Measurements from ENCODE around the gene ARPC5.
"Not testable (repeated sequence)": the region's sequence is repeated elsewhere in the genome, so short reads cannot be mapped to it uniquely, and the experiment has no call there.

ARPC5 gene

DNA sequence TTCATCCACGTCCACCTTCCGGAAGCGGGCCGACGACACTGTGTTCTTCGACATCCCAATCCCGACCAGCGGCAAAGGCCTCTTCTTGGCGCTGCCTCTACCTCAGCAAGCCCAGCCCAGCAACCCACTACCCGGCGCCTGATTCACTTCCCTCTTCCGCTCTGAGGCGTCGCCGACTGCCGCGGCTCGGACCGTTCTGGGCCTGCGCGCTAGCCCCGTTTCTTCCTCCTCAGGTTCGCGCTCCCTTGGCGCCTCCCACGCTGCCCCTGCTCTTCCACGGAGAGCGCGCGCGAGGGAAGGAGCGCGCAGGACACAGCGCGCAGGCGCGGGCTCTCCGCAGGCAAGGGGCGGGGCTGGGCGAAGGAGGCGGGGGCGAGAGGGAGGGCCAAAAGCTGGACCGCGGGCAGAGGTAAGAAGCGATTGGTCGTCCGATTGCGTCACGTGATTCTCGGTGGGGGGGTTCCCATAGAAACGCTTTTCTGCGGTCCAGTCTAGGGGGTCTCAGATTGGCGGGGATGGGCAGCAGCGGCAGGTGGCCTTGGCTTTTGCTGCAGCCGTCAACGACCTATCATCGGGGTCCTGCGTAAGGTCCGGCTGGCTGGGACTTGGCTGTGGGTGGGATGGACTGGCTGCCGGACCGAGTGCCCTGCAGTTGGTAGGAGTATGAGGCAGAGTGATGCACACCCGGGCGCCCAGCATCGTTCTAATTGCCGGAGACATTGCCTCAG lies at the start of gene ARPC5:
Gene ARPC5 (minus strand): TSS at position 178 of the 728 bp plus-strand sequence. CDS start 124 bp downstream, at position 54.
- DNase-seq (ENCODE audit: low read depth): peak; percentile 99

DNA sequence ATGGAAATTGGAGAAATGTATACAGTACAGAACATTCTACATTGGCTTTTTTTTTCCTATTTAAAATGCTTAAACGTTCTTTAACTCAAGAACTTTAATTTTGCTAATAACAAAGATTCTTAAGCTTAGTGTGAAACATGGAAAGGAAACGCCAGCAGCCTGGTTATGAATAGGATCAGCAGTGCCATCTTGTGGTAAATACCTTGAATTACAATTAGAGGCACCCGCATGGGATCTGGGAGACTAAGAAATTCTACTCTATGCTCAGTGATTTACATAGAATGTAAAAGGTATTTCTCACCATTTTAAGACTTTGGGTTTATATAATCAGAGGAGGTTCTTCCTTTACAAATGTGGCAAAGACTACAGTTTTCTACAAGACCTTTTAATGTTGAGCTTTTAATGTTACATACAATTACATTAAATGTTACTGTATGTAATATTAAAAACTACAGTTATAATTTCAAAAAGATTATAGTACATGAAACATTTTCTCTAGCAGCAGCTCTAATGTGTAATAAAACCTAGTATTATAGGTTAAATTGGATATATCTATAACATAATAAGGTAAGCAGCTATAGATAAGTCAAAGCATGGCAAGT lies 49.6 kb upstream of the ARPC5 start:
- DNase-seq (ENCODE audit: low read depth): peak; percentile 58

DNA sequence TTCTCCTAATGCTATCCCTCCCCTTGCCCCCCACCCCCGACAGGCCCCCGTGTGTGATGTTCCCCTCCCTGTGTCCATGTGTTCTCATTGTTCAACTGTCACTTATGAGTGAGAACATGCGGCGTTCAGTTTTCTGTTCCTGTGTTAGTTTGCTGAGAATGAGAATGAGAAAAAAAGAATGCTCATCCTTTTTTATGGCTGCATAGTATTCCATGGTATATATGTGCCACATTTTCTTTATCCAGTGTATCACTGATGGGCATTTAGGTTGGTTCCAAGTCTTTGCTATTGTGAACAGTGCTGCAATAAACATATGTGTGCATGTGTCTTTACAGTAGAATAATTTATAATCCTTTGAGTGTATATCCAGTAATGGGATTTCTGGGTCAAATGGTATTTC lies 43.8 kb upstream of the ARPC5 start:
- not testable (repeated sequence) for DNase-seq (ENCODE audit: low read depth)

DNA sequence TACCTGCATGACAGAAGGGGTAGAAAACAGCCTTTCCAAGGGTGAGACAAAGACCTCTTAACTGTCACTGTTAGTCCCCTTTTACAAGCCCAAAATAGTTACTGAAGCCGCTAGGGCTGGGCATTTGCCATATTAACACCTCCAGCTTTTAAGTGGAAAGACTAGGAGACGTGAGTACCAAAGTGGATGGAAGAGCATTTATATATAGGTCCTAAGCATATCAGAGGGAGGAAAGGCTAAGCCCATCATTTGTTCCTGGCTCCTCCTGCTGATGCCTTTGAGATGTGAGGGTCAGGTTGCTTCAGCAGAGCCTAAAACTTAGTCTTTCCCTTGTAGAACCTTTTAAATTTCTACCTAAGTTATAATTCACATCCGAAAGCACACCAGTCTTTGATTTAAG lies 43.2 kb upstream of the ARPC5 start:
- DNase-seq (ENCODE audit: low read depth): no peak

DNA sequence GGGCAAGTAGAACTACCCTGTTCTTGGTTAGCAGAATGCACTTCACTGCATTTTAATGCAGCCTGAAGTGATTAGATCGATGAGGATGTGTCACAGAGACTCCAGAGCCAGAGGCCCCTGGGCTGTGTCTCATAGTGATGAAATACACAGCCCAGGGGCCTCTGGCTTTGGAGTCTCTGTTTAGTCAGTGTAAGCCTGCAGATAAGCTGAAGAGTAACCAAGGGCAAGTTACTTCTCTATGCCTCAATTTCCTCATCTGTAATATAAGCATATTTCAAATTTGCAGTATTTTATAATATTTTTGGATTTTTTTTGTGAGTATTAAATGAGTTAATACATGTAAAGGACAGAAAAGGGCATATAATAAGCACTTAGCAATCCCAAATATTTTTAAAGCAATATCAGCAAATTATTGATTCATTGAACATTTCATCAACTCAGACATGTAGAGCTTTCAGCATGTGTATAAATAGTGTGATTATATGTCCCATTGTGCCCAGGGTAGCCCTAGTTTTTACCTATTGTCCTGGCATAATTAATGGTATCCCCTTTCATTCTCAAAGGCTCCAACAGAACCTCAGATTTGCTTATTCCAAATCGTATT lies 41.1 kb upstream of the ARPC5 start:
- peak; percentile 39 for DNase-seq (ENCODE audit: low read depth)

DNA sequence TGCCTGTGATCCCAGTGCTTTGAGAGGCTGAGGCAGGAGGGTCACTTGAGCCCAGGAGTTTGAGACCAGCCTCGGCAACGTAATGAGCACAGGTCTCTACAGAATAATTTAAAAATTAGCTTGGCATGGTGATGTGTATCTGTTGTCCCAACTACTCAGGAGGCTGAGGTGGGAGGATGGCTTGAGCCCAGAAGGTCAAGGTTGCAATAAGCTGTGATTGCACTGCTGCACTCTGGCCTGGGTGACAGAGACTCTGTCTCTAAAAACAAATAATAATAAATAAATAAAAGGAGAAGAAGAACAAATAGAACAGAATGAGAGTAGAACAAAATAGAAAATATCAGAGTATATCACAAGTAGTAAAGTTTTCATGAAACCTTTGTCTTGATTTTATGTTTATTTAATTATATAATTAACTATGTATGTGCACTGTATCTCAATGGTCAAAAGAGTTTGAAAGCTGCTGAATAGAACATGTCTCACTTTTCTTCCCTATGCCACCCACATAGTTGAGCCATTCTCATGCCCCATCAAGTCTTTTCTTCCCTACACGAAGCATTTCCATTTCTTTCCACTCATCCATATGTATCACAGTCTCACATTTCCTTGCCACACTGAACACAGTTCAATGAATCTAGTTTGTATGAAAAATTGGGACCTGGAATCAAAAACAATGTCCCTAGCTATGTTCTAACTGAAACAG lies 40.5 kb upstream of the ARPC5 start:
- no peak for DNase-seq (ENCODE audit: low read depth)

DNA sequence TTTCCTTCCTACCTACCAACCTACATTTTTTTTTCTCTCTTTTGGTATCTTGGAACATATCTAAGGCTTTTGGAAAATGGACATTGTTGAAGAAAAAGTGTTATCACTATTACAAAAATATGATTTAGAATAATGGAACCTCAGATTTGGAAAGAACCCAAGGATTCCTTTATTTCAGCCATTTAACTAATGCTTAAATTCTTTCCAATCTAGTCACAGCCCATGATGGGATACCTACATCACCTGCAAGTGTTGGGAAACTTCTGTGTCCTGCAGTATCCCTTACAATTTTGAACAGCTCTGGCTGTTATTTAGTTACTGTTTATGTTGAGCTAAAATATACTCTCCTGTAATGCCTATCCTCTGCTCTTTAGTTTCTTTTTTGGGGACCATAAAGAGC lies 39.8 kb upstream of the ARPC5 start:
- DNase-seq (ENCODE audit: low read depth): no peak

DNA sequence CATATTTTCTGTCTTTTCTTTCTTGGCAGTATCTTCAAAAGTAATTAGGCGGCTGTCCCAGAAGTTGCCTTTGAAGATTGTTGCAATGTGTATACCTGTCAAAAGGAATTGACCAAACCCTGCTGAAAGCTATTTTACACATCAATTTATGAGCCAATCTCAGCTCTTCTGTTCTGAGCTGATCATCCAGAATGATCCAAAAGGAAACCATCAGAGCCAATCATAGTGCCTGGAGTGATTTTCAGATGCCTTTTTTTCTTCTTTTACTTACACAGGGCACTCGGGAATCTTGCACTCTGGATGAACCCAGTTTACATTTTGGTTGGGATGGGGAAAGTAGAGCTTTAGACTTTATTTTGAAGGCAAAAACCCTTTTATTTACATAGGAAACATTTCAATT lies 39.3 kb upstream of the ARPC5 start:
- no peak for DNase-seq (ENCODE audit: low read depth)

DNA sequence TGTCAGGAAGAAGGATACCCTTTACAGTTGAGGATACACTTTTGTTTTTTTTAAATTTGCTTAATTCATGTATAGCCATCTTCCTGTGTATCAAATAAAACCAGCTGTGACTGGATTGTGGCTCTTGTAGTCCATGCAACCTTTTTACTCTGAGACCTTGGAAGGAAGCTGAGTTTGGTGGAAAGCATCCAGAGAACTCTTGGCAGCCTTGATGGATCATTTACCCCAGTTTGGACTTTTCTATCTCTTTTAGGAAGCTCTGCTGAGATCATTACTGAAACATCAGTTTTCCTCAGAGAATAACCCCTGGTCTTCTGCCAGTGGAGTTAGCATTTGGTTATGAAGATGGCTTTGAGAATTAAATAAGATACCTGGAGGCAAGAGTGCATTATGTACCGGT lies 38.8 kb upstream of the ARPC5 start:
- DNase-seq (ENCODE audit: low read depth): no peak

DNA sequence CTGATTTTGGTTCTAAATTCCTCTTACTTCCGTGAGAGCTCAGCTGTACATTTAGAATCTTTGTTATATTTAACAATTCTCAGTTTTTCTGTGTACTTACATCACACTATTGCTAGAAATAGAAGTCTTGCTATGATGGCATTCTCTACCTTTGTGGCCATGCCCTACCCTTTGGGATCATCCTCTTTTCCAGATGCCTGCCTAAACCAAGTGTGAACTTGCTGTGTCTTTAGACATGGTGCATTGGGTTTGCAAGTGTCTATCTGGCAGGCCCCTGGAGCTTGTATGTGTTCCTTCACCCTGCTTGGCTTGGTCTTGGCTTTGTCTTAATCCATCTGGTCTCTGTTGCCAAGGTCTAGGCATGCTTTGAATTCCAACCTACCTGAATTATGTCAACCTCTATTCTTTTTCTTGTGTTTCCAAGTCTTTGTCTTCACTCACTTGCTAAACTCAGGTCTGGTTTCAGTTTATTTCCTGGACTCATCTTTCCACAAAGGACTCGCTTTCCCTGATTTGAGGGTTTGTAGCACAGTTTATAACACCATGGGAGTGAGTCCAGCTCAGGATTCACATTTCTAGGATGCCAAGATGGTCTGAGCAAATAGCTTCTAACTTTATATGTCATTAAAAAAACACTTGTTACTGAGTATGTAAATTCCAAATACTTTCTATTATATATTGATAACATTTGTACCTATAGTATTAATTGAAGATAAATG lies 38.2 kb upstream of the ARPC5 start:
- DNase-seq (ENCODE audit: low read depth): no peak

DNA sequence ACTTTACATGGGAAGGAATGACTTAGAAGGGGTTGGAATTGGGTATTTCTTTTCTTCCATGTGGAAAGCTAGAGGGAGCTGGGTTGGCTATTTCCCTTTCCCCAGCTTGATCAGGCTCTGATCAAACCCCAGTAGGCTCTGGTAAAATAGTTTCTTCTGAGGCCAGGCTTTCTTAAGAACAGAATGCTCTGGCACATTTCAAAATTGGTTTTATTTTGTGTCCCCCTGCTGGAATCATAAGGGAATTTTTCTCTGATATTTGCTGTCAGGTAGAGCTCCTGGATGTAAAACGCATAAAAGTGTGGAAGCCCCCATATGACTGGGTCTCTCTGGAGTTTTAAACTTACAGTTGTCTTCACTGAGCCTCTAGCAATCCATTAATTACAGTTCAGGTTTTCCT lies 34.6 kb upstream of the ARPC5 start:
- peak; percentile 13 for DNase-seq (ENCODE audit: low read depth)

DNA sequence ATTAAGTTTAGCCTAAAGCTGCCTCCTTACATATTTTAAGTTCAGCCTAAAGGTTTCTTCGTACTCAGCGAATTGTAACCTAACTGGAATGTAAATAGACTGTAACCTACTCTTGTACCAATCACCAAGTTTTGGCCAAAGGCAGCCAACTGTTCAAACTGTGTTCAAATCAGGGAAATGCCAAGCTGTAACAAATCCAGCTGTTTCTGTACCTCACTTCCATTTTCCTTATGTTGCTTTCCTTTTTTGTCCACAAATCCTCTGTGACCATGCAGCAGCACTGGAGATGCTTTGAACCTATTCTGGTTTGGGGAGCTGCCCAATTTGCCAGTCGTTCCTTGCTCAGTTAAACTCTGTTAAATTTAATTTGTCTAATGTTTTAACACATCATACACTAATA lies 20.8 kb upstream of the ARPC5 start:
- no peak for DNase-seq (ENCODE audit: low read depth)

DNA sequence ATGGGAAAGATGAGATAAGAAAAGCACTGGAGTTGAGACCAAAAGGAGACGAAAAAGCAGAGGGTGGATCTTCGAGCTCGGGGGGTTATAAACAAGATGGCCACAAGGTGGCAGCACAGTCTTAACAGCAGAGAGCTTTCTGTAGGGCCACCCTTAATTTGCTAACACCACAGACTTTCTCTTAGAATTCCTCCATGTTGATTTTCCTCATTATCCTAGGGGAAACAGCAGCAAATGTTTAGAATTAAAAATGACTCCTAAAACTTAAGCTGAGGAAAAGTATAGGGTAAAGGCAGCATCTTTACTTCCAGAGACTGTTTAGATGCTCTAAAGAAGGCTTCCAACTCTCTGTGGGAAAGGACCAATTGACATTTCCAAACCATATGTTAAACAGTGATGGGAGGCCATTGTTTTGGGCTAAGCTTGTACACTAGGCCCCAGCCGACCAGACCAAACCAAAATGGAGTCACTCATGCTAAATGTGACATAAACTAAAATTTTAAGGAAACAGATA lies 20.0 kb upstream of the ARPC5 start:
- DNase-seq (ENCODE audit: low read depth): peak; percentile 76

DNA sequence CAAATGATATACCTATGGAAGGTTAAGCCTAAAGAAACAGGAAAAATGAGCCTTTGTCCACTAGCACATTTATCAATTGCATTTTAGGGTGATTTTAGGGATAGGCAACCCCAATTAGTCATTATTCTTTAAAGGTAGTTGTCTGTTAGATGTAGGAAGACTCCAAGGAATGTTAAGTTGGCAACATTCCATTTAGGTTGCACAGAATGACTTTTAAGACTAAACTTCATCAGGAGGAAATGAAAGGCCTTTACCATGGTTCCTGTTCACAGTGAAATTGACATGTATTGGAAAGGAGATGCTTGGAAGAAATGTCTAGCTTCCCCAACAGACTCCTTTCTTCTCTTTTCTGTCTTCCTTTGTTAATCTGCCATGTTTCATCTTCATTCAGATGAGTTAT lies 19.1 kb upstream of the ARPC5 start:
- no peak for DNase-seq (ENCODE audit: low read depth)

DNA sequence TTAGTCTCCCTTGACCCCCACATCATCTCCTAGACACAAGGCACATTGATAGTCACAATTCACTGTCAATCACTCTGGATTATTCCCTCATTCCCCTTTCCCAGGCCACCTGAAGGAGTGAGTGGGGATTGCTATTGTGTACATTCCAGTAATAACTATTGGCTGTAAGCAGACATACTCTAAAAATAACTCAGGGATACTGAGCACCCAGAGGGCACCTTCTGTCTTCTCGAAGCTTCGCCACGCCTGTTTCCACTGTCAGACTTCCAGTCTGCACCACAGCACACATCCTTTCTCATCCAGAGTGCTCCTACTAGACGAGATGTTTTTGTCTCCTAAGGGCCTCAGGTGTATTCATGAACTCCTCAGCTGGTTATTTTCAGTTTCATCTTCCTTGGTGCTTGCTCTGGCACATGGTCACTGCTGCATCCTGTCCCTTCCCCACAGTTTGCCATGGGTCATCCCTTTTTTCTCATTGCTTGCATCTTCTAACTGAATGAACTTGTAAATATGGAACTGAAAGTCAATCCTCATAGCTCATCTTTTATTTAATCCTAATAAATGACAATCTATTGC lies 18.4 kb upstream of the ARPC5 start:
- no peak for DNase-seq (ENCODE audit: low read depth)

DNA sequence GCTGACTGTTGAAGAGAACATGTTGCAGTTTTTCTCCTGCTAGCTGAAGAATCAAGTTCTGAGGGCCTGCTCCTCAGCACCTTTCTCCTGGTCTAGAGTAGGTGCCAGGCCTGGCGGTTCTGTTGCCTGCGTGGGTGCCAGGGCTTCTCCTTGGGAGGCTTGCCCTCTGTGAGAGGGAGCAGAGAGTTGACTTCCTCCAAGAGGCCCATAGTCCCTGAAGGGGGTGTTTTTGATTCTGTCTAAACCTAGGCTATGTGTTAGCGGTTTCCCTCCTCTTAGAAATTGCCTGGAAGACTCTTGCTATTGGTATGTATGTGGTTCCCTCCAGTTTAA lies 17.8 kb upstream of the ARPC5 start:
- DNase-seq (ENCODE audit: low read depth): no peak

DNA sequence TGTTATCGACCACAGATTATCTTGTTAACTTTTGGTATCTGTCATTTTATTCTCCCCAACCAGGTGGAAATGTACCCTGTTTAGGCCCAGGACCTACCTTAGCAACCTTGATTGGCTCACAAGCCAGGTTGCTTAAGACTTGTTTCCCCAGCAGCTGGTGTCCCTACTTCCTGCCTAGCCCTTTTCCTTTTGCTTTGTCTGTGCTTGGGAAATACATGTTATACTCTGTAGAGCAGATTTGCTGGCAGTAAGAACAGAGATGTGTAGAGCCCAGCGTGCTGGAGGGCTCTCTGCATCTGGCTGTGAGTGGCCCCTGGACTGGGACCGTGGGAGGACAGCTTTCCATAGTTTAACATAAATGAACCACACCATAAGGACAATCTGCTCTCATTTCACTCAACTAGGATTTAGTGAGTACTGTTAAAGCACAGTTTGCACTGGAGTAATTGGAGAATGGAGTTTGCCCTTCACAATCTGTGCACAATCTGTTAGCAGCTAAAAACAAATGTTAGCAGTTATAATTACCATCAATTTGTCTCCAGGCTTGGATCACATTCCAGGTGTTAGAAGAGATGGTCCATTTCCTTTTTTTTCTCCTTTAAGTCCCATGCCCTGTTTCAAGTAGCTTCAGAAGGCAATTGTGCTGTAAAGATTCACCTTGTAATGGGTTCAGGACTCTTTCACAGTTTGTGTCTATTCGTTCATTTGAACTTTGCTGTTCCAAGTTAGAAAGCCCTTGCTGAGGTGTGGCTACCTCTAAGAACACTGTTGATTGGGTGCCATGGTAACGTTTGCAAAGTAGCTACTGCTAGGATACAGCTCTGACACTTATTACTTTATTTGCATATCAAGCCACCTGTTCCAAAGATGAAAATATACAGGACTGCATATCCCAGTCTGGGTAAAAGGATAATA lies 17.2 kb upstream of the ARPC5 start, which contains the start of gene APOBEC4:
Gene APOBEC4 (minus strand): TSS at position 770 of the 915 bp plus-strand sequence. CDS start 4,535 bp downstream, outside the sequence.
- no peak for DNase-seq (ENCODE audit: low read depth)

DNA sequence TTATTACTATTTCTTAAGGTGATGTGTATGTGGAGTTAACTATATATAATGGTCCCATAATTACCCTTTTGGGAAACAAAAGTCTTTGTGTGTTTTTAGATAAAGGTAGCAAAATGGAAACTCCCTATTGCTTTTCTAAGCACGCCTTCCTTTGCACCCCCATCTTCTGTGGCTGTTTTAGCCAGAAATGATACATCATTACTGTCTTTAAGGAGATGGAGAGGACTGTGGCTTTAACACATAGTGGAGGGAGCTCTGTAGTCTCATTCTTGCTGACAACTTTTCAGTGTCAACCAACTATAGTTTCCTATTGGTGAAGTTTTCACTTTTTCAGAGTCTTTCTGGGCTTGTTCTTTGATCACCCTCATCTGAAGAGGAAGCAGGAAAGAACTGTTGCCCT lies 16.5 kb upstream of the ARPC5 start:
- no peak for DNase-seq (ENCODE audit: low read depth)

DNA sequence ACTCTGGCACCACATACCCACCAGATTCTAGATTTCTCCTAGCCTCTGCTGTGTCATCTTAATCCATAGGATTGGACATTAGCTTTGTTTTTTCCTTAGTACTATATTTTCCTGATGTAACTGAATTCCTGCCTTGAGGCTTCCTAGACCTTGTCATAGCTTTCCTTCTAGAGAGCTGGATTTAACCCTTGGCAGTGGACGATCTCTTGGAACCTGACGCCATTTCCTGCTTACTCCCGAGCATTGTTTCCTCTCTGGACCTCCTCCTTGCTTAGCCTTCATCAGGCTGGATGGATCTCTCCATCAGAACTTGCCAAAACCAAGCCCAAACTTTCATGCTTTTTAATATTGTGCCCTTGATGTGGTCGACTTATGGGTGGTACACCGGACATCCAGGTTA lies 16.0 kb upstream of the ARPC5 start:
- DNase-seq (ENCODE audit: low read depth): no peak

DNA sequence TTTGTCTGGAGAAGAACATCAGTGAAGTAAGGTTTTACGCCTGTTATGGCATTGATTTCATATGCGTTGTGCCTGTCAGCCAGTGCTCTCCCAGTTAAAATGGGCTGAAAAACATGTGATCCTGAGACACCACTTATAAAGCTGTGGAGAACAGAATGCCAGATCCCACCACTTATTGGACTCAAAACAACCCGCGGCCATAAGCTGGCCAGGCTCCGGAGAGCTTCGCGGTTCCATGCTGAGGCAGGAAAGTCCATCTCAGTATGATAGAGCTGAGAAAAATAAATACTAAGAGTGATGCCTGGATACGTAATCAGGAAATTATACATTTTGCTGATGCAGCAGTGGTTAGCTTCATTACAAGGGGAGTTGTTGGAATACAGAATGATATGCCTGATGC lies 12.5 kb upstream of the ARPC5 start:
- DNase-seq (ENCODE audit: low read depth): no peak

DNA sequence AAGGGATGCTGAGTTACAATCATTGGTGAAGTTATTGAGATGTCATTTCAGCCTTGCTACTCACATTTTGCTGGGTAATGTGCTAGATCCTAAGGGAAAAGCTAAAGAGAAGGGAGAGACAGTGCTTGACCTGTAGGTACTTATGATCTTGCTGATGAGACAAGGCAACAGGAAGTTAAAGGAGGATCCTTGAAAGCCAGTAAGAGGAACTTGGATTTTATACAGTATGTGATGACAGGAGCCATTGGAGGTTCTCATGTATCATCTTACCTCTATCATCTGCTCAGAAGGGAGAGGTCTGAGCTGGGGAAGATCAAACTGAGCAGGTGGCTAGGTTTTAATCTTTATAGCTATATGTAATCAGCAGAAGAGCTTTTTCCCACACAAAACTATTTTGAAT lies 11.2 kb upstream of the ARPC5 start:
- no peak for DNase-seq (ENCODE audit: low read depth)

All from iris pigment epithelial cell (primary cell).